ENCODE measurements around the gene GPS1. TPM values are rescaled to one million over a fixed set of nuclear protein-coding genes. Genes with fewer than 3 reads are reported as not detected.
A peak's percentile ranks its signal among the peaks of the same experiment; 100 is the strongest.

The GPS1 gene
- total RNA-seq, 1 donor: 93.7 TPM

DNA sequence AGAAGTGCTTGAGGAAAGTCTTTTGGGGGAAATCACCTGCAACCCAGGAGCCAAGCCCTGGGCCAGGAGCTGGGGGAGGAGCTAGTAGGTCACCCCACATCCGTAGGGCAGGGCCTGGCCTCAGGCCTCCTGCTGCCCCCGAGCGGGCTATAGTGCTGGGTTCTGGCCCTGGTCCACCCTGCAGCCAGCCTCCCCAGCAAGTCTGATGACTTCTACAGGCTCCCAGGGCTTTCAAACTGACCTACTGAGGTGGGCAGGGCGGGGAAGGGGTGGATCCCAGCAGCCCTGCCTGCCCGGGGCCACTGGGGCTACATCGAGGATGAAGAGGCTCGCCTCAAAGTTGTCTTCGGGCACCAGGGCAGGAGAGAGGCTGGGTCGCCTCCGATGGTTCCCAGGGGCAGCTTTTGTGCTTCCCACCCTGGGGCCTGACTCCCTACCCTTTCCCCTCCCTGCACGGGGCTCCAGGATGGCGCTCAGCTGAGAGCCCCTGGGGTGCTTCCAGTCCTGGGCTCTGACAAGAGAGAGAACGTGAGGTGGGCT, 34.0 kb upstream of the GPS1 start:
- H3K4me3 ChIP-seq (ENCODE audit: insufficient read depth, low read length): no peak overlapping the region
- no peak overlapping the region for H3K27ac ChIP-seq (ENCODE audit: low read depth, low read length)
- H3K4me1 ChIP-seq (ENCODE audit: insufficient read depth, low read length): peaks cover 14% of the 10 kb centered on the region
- H3K79me2 ChIP-seq (ENCODE audit: insufficient read depth, low read length): peaks cover 8% of the 10 kb centered on the region
- no peak overlapping the region for H3K4me2 ChIP-seq (ENCODE audit: insufficient read depth, low read length)
- no peak overlapping the region for H2AFZ ChIP-seq (ENCODE audit: low read length)
- no peaks in the 10 kb centered on the region for H3K9me3 ChIP-seq (ENCODE audit: low read depth, low read length)
- H3K27me3 ChIP-seq (ENCODE audit: insufficient read depth, low read length): no peaks in the 10 kb centered on the region
- peak; percentile 88 for DNase-seq (ENCODE audit: insufficient read length, low spot score, missing footprints)
- TF ChIP-seq, protein P1, sequence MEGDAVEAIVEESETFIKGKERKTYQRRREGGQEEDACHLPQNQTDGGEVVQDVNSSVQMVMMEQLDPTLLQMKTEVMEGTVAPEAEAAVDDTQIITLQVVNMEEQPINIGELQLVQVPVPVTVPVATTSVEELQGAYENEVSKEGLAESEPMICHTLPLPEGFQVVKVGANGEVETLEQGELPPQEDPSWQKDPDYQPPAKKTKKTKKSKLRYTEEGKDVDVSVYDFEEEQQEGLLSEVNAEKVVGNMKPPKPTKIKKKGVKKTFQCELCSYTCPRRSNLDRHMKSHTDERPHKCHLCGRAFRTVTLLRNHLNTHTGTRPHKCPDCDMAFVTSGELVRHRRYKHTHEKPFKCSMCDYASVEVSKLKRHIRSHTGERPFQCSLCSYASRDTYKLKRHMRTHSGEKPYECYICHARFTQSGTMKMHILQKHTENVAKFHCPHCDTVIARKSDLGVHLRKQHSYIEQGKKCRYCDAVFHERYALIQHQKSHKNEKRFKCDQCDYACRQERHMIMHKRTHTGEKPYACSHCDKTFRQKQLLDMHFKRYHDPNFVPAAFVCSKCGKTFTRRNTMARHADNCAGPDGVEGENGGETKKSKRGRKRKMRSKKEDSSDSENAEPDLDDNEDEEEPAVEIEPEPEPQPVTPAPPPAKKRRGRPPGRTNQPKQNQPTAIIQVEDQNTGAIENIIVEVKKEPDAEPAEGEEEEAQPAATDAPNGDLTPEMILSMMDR (IDR thresholded peaks at IDR 0.05; ENCODE audit: extremely low read depth, low read depth, low read length): no peak
- no peaks in the 10 kb centered on the region for H3K36me3 ChIP-seq (ENCODE audit: insufficient read depth, low read length)
- H4K20me1 ChIP-seq (ENCODE audit: insufficient read depth, low read length): peaks cover 28% of the 10 kb centered on the region

DNA sequence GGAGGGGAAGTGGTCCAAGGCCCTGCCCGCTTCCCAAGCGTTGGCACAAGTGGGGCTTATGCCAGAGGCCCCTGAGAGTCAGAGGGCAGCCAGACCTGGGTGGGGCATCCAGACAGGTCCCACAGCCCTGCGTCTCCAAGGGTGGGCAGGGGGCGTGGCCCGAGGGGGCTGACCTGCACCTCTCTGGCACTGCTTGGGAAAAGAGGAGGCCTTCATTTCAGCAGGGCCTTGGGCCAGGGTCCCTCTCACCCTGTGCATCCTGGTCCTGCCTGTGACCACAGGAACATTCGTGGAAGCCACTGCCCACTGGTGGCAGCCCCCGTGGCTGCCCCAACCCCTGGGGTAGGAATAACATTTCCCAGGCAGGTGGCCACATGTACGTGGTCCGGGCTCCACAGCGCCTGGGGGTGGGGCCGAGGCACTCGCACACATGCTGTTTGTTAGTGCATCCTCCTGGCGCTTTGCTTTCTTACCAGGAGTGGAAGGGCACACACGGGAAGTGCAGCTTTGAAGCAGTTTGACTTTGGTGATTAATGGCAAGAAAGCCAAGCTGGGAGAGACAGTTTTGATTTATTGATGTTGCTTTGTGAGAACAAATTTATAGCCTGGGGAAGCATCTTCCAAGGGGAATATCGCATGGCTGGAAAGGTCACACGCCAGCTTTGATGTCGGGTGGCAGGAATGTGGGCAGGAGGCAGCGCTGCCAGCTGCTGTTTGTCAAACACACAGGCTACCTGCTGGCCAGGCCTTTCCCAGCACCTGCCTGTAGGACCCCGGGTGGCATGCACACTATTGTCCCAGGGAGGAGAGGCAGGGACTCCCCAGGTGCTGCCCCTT, 33.3 kb upstream of the GPS1 start:
- TF ChIP-seq, protein P1 (IDR thresholded peaks at IDR 0.05; ENCODE audit: extremely low read depth, low read depth, low read length): no peak
- H3K27ac ChIP-seq (ENCODE audit: low read depth, low read length): no peak overlapping the region

DNA sequence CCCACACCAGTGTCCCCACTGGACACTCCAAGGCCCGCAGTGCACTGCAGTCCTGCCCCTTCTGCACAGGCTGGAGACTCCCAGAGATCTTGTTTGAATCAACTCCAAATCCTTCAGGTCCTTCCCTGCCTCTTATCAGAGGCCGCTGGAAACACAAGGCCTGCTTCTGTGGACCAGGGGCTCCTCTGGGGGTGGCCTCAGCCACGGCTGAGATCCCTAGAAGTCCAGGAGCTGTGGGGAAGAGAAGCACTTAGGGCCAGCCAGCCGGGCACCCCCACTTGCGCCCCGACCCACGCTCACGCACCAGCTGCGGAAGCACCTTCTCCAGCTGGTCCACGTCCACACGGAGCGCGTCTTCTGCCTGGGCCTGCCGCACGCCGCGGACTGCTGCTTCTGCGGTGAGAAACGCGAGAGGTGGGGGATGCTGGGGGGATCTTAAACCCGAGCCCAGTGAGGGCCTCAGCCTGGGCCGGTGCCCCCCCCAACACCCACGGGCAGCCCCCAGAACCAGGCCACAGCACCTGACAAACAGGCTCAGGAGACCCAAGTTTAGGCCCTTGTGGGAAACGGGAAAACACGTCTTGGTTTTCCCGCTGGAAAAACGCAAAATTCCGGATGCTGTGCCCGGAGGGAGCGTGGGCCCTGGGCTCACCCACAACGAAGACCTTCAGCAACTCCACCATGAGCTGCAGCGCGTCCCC, 32.6 kb upstream of the GPS1 start:
- peaks cover 19% of the 10 kb centered on the region for H3K4me1 ChIP-seq (ENCODE audit: insufficient read depth, low read length)
- H3K79me2 ChIP-seq (ENCODE audit: insufficient read depth, low read length): peaks cover 8% of the 10 kb centered on the region
- DNase-seq (ENCODE audit: insufficient read length, low spot score, missing footprints): peak; percentile 83
- no peaks in the 10 kb centered on the region for H3K9me3 ChIP-seq (ENCODE audit: low read depth, low read length)
- H3K27ac ChIP-seq (ENCODE audit: low read depth, low read length): no peak overlapping the region
- no peak overlapping the region for H3K4me3 ChIP-seq (ENCODE audit: insufficient read depth, low read length)
- no peaks in the 10 kb centered on the region for H3K36me3 ChIP-seq (ENCODE audit: insufficient read depth, low read length)
- H3K27me3 ChIP-seq (ENCODE audit: insufficient read depth, low read length): no peaks in the 10 kb centered on the region
- H3K4me2 ChIP-seq (ENCODE audit: insufficient read depth, low read length): no peak overlapping the region
- H4K20me1 ChIP-seq (ENCODE audit: insufficient read depth, low read length): peaks cover 28% of the 10 kb centered on the region
- no peak overlapping the region for H2AFZ ChIP-seq (ENCODE audit: low read length)
- TF ChIP-seq, protein P1 (IDR thresholded peaks at IDR 0.05; ENCODE audit: extremely low read depth, low read depth, low read length): no peak

More for the DNA sequence above, 33.3 kb upstream of the GPS1 start:
- peaks cover 28% of the 10 kb centered on the region for H4K20me1 ChIP-seq (ENCODE audit: insufficient read depth, low read length)
- H3K9me3 ChIP-seq (ENCODE audit: low read depth, low read length): no peaks in the 10 kb centered on the region
- no peaks in the 10 kb centered on the region for H3K27me3 ChIP-seq (ENCODE audit: insufficient read depth, low read length)
- H3K36me3 ChIP-seq (ENCODE audit: insufficient read depth, low read length): no peaks in the 10 kb centered on the region
- H3K4me2 ChIP-seq (ENCODE audit: insufficient read depth, low read length): no peak overlapping the region
- H2AFZ ChIP-seq (ENCODE audit: low read length): no peak overlapping the region
- peaks cover 14% of the 10 kb centered on the region for H3K4me1 ChIP-seq (ENCODE audit: insufficient read depth, low read length)
- peak; percentile 76 for DNase-seq (ENCODE audit: insufficient read length, low spot score, missing footprints)
- H3K4me3 ChIP-seq (ENCODE audit: insufficient read depth, low read length): no peak overlapping the region
- peaks cover 8% of the 10 kb centered on the region for H3K79me2 ChIP-seq (ENCODE audit: insufficient read depth, low read length)

All from osteoblast (primary cell).